Measurements from ENCODE around the gene ZNF282. TPM values are rescaled to one million over a fixed set of nuclear protein-coding genes. Genes with fewer than 3 reads are reported as not detected.

ZNF282 gene
- polyA plus RNA-seq, 1 donor from 2014 or later: 17.7 TPM

- Histone ChIP-seq H3F3A (ENCODE audit: insufficient read depth, low read length, poor library complexity, severe bottlenecking) (no peaks in the 10 kb centered on the region), H2AFZ (ENCODE audit: low read depth, low read length) (no peak overlapping the region), H3K4me2 (ENCODE audit: low read length) (no peak overlapping the region), H3K4me3 (ENCODE audit: low read length) (no peak overlapping the region), H3K9me2 (ENCODE audit: insufficient read depth, low read length) (no peaks in the 10 kb centered on the region), H3K9ac (ENCODE audit: low read length) (no peak overlapping the region), H3K36me3 (ENCODE audit: insufficient read depth, low read length) (no peaks in the 10 kb centered on the region), H3K27me3 (ENCODE audit: insufficient read depth, low read depth, low read length) (no peaks in the 10 kb centered on the region), H4K20me1 (ENCODE audit: insufficient read depth) (no peaks in the 10 kb centered on the region), H3K9me3 (ENCODE audit: low read length) (no peaks in the 10 kb centered on the region), H3K79me2 (replicated peaks; ENCODE audit: insufficient read depth, low read length) (no peaks in the 10 kb centered on the region), H3K27ac (ENCODE audit: low read length) (no peak overlapping the region)
- no peak for TF ChIP-seq TAF1 (IDR thresholded peaks at IDR 0.05; ENCODE audit: low read depth)
- no peak for TF ChIP-seq EZH2 (IDR thresholded peaks at IDR 0.05; ENCODE audit: borderline replicate concordance, insufficient read depth, low read length, poor library complexity, severe bottlenecking)
- TF ChIP-seq MXI1 (conservative IDR thresholded peaks at IDR 0.05; ENCODE audit: poor library complexity, severe bottlenecking): no peak
- no peak for TF ChIP-seq RAD21 (conservative IDR thresholded peaks at IDR 0.05)
- TF ChIP-seq, protein P1, sequence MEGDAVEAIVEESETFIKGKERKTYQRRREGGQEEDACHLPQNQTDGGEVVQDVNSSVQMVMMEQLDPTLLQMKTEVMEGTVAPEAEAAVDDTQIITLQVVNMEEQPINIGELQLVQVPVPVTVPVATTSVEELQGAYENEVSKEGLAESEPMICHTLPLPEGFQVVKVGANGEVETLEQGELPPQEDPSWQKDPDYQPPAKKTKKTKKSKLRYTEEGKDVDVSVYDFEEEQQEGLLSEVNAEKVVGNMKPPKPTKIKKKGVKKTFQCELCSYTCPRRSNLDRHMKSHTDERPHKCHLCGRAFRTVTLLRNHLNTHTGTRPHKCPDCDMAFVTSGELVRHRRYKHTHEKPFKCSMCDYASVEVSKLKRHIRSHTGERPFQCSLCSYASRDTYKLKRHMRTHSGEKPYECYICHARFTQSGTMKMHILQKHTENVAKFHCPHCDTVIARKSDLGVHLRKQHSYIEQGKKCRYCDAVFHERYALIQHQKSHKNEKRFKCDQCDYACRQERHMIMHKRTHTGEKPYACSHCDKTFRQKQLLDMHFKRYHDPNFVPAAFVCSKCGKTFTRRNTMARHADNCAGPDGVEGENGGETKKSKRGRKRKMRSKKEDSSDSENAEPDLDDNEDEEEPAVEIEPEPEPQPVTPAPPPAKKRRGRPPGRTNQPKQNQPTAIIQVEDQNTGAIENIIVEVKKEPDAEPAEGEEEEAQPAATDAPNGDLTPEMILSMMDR (IDR thresholded peaks at IDR 0.05; ENCODE audit: poor library complexity, severe bottlenecking): no peak
- no peak for TF ChIP-seq SMC3 (conservative IDR thresholded peaks at IDR 0.05; ENCODE audit: poor library complexity)
- TF ChIP-seq, protein P2, sequence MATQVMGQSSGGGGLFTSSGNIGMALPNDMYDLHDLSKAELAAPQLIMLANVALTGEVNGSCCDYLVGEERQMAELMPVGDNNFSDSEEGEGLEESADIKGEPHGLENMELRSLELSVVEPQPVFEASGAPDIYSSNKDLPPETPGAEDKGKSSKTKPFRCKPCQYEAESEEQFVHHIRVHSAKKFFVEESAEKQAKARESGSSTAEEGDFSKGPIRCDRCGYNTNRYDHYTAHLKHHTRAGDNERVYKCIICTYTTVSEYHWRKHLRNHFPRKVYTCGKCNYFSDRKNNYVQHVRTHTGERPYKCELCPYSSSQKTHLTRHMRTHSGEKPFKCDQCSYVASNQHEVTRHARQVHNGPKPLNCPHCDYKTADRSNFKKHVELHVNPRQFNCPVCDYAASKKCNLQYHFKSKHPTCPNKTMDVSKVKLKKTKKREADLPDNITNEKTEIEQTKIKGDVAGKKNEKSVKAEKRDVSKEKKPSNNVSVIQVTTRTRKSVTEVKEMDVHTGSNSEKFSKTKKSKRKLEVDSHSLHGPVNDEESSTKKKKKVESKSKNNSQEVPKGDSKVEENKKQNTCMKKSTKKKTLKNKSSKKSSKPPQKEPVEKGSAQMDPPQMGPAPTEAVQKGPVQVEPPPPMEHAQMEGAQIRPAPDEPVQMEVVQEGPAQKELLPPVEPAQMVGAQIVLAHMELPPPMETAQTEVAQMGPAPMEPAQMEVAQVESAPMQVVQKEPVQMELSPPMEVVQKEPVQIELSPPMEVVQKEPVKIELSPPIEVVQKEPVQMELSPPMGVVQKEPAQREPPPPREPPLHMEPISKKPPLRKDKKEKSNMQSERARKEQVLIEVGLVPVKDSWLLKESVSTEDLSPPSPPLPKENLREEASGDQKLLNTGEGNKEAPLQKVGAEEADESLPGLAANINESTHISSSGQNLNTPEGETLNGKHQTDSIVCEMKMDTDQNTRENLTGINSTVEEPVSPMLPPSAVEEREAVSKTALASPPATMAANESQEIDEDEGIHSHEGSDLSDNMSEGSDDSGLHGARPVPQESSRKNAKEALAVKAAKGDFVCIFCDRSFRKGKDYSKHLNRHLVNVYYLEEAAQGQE (IDR thresholded peaks at IDR 0.05; ENCODE audit: borderline replicate concordance): no peak
- TF ChIP-seq POLR2AphosphoS5 (IDR thresholded peaks at IDR 0.05): no peak
- no peak for TF ChIP-seq EP300 (conservative IDR thresholded peaks at IDR 0.05; ENCODE audit: poor library complexity, severe bottlenecking)
Measured at GRCh38 chr7:149180722-149181449, 14.5 kb upstream of the ZNF282 start.

DNA sequence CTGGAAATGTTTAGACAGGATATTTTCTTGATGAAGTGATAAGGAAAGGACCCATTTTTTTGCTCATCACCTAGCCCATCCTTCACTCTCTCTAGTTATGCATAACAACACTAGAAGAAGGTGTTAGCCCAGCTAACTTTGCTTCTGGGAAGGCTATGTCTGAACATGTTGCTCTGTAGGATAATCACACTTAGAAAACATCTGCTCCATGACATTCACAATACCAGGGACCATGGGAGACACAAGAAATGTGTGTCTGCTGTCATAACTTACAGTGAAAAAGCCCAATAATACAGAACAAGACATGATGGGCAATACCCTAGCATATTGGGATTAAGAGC, 13.9 kb upstream of the ZNF282 start:
- no peak for TF ChIP-seq POLR2AphosphoS5 (IDR thresholded peaks at IDR 0.05)
- TF ChIP-seq MXI1 (conservative IDR thresholded peaks at IDR 0.05; ENCODE audit: poor library complexity, severe bottlenecking): no peak
- TF ChIP-seq TAF1 (IDR thresholded peaks at IDR 0.05; ENCODE audit: low read depth): no peak
- TF ChIP-seq SMC3 (conservative IDR thresholded peaks at IDR 0.05; ENCODE audit: poor library complexity): no peak
- TF ChIP-seq, protein P1 (IDR thresholded peaks at IDR 0.05; ENCODE audit: poor library complexity, severe bottlenecking): no peak
- TF ChIP-seq, protein P2 (IDR thresholded peaks at IDR 0.05; ENCODE audit: borderline replicate concordance): no peak
- TF ChIP-seq EZH2 (IDR thresholded peaks at IDR 0.05; ENCODE audit: borderline replicate concordance, insufficient read depth, low read length, poor library complexity, severe bottlenecking): no peak
- no peak for TF ChIP-seq EP300 (conservative IDR thresholded peaks at IDR 0.05; ENCODE audit: poor library complexity, severe bottlenecking)
- no peak for TF ChIP-seq RAD21 (conservative IDR thresholded peaks at IDR 0.05)
- Histone ChIP-seq H3K9ac (ENCODE audit: low read length) (no peak overlapping the region), H3K27me3 (ENCODE audit: insufficient read depth, low read depth, low read length) (no peaks in the 10 kb centered on the region), H3K4me2 (ENCODE audit: low read length) (no peak overlapping the region), H3K4me3 (ENCODE audit: low read length) (no peak overlapping the region), H4K20me1 (ENCODE audit: insufficient read depth) (no peaks in the 10 kb centered on the region), H3K79me2 (replicated peaks; ENCODE audit: insufficient read depth, low read length) (no peaks in the 10 kb centered on the region), H2AFZ (ENCODE audit: low read depth, low read length) (no peak overlapping the region), H3K9me2 (ENCODE audit: insufficient read depth, low read length) (no peaks in the 10 kb centered on the region), H3K27ac (ENCODE audit: low read length) (no peak overlapping the region), H3K36me3 (ENCODE audit: insufficient read depth, low read length) (no peaks in the 10 kb centered on the region), H3K9me3 (ENCODE audit: low read length) (no peaks in the 10 kb centered on the region), H3F3A (ENCODE audit: insufficient read depth, low read length, poor library complexity, severe bottlenecking) (no peaks in the 10 kb centered on the region)
